Lower leg skin (tissue), 4 donors: ENCODE data around the gene PGAM5. TPM values are rescaled to one million over a fixed set of nuclear protein-coding genes. Genes with fewer than 3 reads are reported as not detected.

Source experiments
- DNase-seq, 2 donors: peaks; one replicate each; pipeline ENCODE4 v3.0.0-alpha.2; 2019; ENCODE audit warnings: low spot score in 2 of 2
- H3K4me3 ChIP-seq: fragments of 200-600 bp; sonication (generic); 2 replicates; pipeline ENCODE4 v1.5.1; 2017; ENCODE audit warnings: mild to moderate bottlenecking, low read depth; ENCODE audit not compliant: poor library complexity, severe bottlenecking
- CTCF ChIP-seq, 3 donors: fragments of 450-650 bp; IDR thresholded peaks; one replicate each; pipeline ENCODE4 v1.5.1; 2016; ENCODE audit warnings: antibody characterized with exemption in 3 of 3, mild to moderate bottlenecking in 3 of 3, moderate library complexity in 2 of 3
- POLR2A ChIP-seq, 2 donors: fragments of 450-650 bp; IDR thresholded peaks; one replicate each; pipeline ENCODE4 v1.6.1; 2016 to 2017; ENCODE audit warnings: antibody characterized with exemption in 2 of 2, mild to moderate bottlenecking in 1 of 2, moderate library complexity in 1 of 2
- WGBS, 2 donors: methylation state at CpG; one replicate each; pipeline ENCODE4 v1.1.5; 2018; 5-methylcytosine and 5-hydroxymethylcytosine counted together
- intact Hi-C: fragments of 100-400 bp; cut with DNase I; formaldehyde crosslinking; loops from one replicate; pipeline ENCODE4 v1.15.0; 2023; ENCODE audit warnings: low total_unique reads
- total RNA-seq, 4 donors: library from RNA; depleted of rRNA; stranded (reverse); fragments of >200 nt; gene quantifications; one replicate each; pipeline ENCODE4 v1.1.0, GENCODE V29; 2016

PGAM5 gene
- total RNA-seq, 4 donors from 2014 or later = 28.1 to 54.6 (median 32.8) TPM

GRCh38 chr12:132720606-132721345 is 10.1 kb downstream of the PGAM5 start:
- 93 to 96% methylated on average over 25 of the region's 25 CpGs for WGBS, 2 donors
- TF ChIP-seq CTCF (IDR thresholded peaks at IDR 0.05) (no peak), POLR2A (IDR thresholded peaks at IDR 0.05) (no peak)
- no peak overlapping the region for H3K4me3 ChIP-seq
- no peak for DNase-seq
- intact Hi-C loops = no loop called here

GRCh38 chr12:132723015-132723763 is 12.5 kb downstream of the PGAM5 start:
- 91 to 93% methylated on average over 30 of the region's 30 CpGs for WGBS, 2 donors
- TF ChIP-seq CTCF (IDR thresholded peaks at IDR 0.05) = no peak
- no peak for TF ChIP-seq POLR2A (IDR thresholded peaks at IDR 0.05)
- intact Hi-C loops = no loop called here
- DNase-seq = no peak
- no peak overlapping the region for H3K4me3 ChIP-seq

GRCh38 chr12:132723764-132724140 is 13.1 kb downstream of the PGAM5 start:
- no peak for DNase-seq
- TF ChIP-seq CTCF (IDR thresholded peaks at IDR 0.05) (no peak), POLR2A (IDR thresholded peaks at IDR 0.05) (no peak)
- H3K4me3 ChIP-seq = no peak overlapping the region
- intact Hi-C loops = no loop called here
- WGBS, 2 donors = 82 to 98% methylated on average over 2 of the region's 2 CpGs

- WGBS, 2 donors = 79 to 82% methylated on average over 15 to 30 of the region's 30 CpGs
- no peak overlapping the region for H3K4me3 ChIP-seq
- intact Hi-C loops = no loop called here
- TF ChIP-seq CTCF (IDR thresholded peaks at IDR 0.05) (no peak), POLR2A (IDR thresholded peaks at IDR 0.05) (no peak)
- no peak for DNase-seq
These were observed 14.0 kb downstream of the PGAM5 start for GRCh38 chr12:132724506-132725241.

GRCh38 chr12:132726386-132726785 is 15.7 kb downstream of the PGAM5 start:
- TF ChIP-seq CTCF (IDR thresholded peaks at IDR 0.05) = no peak
- no peak for TF ChIP-seq POLR2A (IDR thresholded peaks at IDR 0.05)
- DNase-seq = no peak
- intact Hi-C loops = no loop called here
- H3K4me3 ChIP-seq = no peak overlapping the region
- WGBS, 2 donors = 94 to 96% methylated on average over 12 of the region's 12 CpGs
